WTC11 (cell line): ENCODE measurements around the gene KRT82.

Source experiments
- CREB1 ChIP-seq: sonication (generic); formaldehyde crosslinking; IDR thresholded peaks from 2 replicates; pipeline ENCODE4 v1.8.0; 2023; ENCODE audit warnings: mild to moderate bottlenecking, missing genetic modification reagents
- ESRRA ChIP-seq: sonication (generic); formaldehyde crosslinking; IDR thresholded peaks from 2 replicates; pipeline ENCODE4 v1.8.1; 2022; ENCODE audit warnings: mild to moderate bottlenecking, missing genetic modification reagents, borderline replicate concordance
- ETV6 ChIP-seq: sonication (generic); formaldehyde crosslinking; IDR thresholded peaks from 2 replicates; pipeline ENCODE4 v1.8.1; 2022; ENCODE audit warnings: mild to moderate bottlenecking, missing genetic modification reagents
- IRF2 ChIP-seq: sonication (generic); formaldehyde crosslinking; IDR thresholded peaks from 2 replicates; pipeline ENCODE4 v1.8.0; 2022; ENCODE audit warnings: low read depth, missing genetic modification reagents, borderline replicate concordance
- JUN ChIP-seq: sonication (generic); formaldehyde crosslinking; IDR thresholded peaks from 2 replicates; pipeline ENCODE4 v1.8.0; 2023; ENCODE audit warnings: mild to moderate bottlenecking, missing genetic modification reagents
- NR2C2 ChIP-seq: sonication (generic); formaldehyde crosslinking; IDR thresholded peaks from 2 replicates; pipeline ENCODE4 v1.8.0; 2022; ENCODE audit warnings: mild to moderate bottlenecking, missing genetic modification reagents
- SP1 ChIP-seq: sonication (generic); formaldehyde crosslinking; conservative IDR thresholded peaks from 2 replicates; pipeline ENCODE4 v1.8.1; 2022; ENCODE audit warnings: missing genetic modification reagents
- TEAD1 ChIP-seq: sonication (generic); formaldehyde crosslinking; IDR thresholded peaks from 2 replicates; pipeline ENCODE4 v1.8.0; 2022; ENCODE audit warnings: mild to moderate bottlenecking, missing genetic modification reagents
- ZNF263 ChIP-seq: sonication (generic); formaldehyde crosslinking; IDR thresholded peaks from 2 replicates; pipeline ENCODE4 v1.8.1; 2022; ENCODE audit warnings: low read depth, mild to moderate bottlenecking, moderate library complexity, missing genetic modification reagents
- TF ChIP-seq, protein P1 (sequence below): sonication (generic); formaldehyde crosslinking; IDR thresholded peaks from 2 replicates; pipeline ENCODE4 v1.8.0; 2022; ENCODE audit warnings: mild to moderate bottlenecking, missing genetic modification reagents
- TF ChIP-seq, protein P2 (sequence below): fragments of 200-600 bp; IDR thresholded peaks from 2 replicates; pipeline ENCODE4 v1.8.0; 2022; ENCODE audit warnings: antibody characterized with exemption
- TF ChIP-seq, protein P3 (sequence below): sonication (generic); formaldehyde crosslinking; IDR thresholded peaks from 2 replicates; pipeline ENCODE4 v1.8.0; 2022; ENCODE audit warnings: missing genetic modification reagents
- TF ChIP-seq, protein P4 (sequence below): sonication (generic); formaldehyde crosslinking; IDR thresholded peaks from 2 replicates; pipeline ENCODE4 v1.8.0; 2022; ENCODE audit warnings: mild to moderate bottlenecking, missing genetic modification reagents

DNA sequence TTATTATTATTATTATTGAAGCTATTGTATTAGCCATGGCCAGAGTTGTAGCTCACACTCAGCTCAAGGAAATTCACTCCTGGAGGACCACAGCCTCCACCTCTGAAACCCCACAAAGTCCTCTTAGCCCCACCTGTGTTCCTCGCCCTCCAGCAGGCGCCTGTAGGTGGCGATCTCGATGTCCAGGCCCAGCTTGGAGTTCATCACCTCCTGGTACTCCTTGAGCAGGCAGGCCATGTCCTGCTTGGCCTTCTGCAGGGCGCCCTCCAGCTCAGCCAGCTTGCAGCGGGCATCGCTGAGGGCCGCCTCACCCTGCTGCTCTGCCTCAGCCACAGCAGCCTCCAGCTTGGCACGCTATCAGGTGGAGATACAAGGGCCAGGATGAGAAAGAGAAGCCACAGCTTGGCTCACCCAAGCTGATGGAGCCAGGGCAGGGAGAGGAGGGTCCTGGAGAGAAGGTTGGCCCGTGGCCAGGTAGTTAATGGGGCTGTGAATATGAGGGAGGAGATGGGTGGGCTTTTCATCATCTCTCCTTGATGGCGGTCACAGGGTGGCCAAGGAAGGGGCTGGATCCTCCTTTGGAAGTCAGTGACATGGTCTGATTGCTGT, 43.9 kb downstream of the KRT82 start:
- TF ChIP-seq, protein P1, sequence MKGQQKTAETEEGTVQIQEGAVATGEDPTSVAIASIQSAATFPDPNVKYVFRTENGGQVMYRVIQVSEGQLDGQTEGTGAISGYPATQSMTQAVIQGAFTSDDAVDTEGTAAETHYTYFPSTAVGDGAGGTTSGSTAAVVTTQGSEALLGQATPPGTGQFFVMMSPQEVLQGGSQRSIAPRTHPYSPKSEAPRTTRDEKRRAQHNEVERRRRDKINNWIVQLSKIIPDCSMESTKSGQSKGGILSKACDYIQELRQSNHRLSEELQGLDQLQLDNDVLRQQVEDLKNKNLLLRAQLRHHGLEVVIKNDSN = no peak
- no peak for TF ChIP-seq NR2C2 (CRISPR knock-in tag)
- TF ChIP-seq, protein P2, sequence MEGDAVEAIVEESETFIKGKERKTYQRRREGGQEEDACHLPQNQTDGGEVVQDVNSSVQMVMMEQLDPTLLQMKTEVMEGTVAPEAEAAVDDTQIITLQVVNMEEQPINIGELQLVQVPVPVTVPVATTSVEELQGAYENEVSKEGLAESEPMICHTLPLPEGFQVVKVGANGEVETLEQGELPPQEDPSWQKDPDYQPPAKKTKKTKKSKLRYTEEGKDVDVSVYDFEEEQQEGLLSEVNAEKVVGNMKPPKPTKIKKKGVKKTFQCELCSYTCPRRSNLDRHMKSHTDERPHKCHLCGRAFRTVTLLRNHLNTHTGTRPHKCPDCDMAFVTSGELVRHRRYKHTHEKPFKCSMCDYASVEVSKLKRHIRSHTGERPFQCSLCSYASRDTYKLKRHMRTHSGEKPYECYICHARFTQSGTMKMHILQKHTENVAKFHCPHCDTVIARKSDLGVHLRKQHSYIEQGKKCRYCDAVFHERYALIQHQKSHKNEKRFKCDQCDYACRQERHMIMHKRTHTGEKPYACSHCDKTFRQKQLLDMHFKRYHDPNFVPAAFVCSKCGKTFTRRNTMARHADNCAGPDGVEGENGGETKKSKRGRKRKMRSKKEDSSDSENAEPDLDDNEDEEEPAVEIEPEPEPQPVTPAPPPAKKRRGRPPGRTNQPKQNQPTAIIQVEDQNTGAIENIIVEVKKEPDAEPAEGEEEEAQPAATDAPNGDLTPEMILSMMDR = peak; percentile 31; the same call in 1 of the 2 replicates
- TF ChIP-seq ETV6 (CRISPR knock-in tag) = no peak
- no peak for TF ChIP-seq SP1
- TF ChIP-seq TEAD1 (CRISPR knock-in tag) = no peak
- no peak for TF ChIP-seq ZNF263 (CRISPR knock-in tag)
- TF ChIP-seq CREB1 (CRISPR knock-in tag) = no peak
- TF ChIP-seq IRF2 (CRISPR knock-in tag) = no peak
- TF ChIP-seq, protein P3, sequence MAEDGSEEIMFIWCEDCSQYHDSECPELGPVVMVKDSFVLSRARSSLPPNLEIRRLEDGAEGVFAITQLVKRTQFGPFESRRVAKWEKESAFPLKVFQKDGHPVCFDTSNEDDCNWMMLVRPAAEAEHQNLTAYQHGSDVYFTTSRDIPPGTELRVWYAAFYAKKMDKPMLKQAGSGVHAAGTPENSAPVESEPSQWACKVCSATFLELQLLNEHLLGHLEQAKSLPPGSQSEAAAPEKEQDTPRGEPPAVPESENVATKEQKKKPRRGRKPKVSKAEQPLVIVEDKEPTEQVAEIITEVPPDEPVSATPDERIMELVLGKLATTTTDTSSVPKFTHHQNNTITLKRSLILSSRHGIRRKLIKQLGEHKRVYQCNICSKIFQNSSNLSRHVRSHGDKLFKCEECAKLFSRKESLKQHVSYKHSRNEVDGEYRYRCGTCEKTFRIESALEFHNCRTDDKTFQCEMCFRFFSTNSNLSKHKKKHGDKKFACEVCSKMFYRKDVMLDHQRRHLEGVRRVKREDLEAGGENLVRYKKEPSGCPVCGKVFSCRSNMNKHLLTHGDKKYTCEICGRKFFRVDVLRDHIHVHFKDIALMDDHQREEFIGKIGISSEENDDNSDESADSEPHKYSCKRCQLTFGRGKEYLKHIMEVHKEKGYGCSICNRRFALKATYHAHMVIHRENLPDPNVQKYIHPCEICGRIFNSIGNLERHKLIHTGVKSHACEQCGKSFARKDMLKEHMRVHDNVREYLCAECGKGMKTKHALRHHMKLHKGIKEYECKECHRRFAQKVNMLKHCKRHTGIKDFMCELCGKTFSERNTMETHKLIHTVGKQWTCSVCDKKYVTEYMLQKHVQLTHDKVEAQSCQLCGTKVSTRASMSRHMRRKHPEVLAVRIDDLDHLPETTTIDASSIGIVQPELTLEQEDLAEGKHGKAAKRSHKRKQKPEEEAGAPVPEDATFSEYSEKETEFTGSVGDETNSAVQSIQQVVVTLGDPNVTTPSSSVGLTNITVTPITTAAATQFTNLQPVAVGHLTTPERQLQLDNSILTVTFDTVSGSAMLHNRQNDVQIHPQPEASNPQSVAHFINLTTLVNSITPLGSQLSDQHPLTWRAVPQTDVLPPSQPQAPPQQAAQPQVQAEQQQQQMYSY (CRISPR knock-in tag) = no peak
- no peak for TF ChIP-seq JUN
- TF ChIP-seq, protein P4, sequence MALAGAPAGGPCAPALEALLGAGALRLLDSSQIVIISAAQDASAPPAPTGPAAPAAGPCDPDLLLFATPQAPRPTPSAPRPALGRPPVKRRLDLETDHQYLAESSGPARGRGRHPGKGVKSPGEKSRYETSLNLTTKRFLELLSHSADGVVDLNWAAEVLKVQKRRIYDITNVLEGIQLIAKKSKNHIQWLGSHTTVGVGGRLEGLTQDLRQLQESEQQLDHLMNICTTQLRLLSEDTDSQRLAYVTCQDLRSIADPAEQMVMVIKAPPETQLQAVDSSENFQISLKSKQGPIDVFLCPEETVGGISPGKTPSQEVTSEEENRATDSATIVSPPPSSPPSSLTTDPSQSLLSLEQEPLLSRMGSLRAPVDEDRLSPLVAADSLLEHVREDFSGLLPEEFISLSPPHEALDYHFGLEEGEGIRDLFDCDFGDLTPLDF = no peak
- TF ChIP-seq ESRRA (CRISPR knock-in tag) = no peak
